MG63 (cell line): Measurements from ENCODE around the gene FAM9C. TPM values are rescaled to one million over a fixed set of nuclear protein-coding genes. Genes with fewer than 3 reads are reported as not detected.
"Not testable (repeated sequence)": the region's sequence is repeated elsewhere in the genome, so short reads cannot be mapped to it uniquely, and the experiment has no call there.

Source experiments
- DNase-seq: peaks from one replicate; pipeline ENCODE4 v3.0.0-alpha.2; 2020
- H3K27me3 ChIP-seq: fragments of 250-450 bp; sonication (Bioruptor Pico); 2 replicates; pipeline ENCODE4 v1.5.1; 2020; ENCODE audit warnings: mild to moderate bottlenecking, moderate library complexity
- H3K36me3 ChIP-seq: fragments of 250-450 bp; sonication (Bioruptor Pico); 2 replicates; pipeline ENCODE4 v1.5.1; 2020; ENCODE audit warnings: mild to moderate bottlenecking, moderate library complexity
- H3K4me3 ChIP-seq: fragments of 250-450 bp; sonication (Bioruptor Pico); 2 replicates; pipeline ENCODE4 v1.5.1; 2020; ENCODE audit warnings: mild to moderate bottlenecking, moderate library complexity
- H3K9me3 ChIP-seq: fragments of 250-450 bp; sonication (Bioruptor Pico); 2 replicates; pipeline ENCODE4 v1.5.1; 2020; ENCODE audit warnings: mild to moderate bottlenecking, moderate library complexity
- total RNA-seq: library from RNA; depleted of rRNA; stranded (reverse); fragments of >200 nt; shearing (Covaris generic); gene quantifications from 2 replicates; pipeline ENCODE4 v1.2.3, GENCODE V29; 2014; ENCODE audit warnings: low replicate concordance; rRNA removed

Gene FAM9C
- total RNA-seq, result not detected in 2 replicates

DNA sequence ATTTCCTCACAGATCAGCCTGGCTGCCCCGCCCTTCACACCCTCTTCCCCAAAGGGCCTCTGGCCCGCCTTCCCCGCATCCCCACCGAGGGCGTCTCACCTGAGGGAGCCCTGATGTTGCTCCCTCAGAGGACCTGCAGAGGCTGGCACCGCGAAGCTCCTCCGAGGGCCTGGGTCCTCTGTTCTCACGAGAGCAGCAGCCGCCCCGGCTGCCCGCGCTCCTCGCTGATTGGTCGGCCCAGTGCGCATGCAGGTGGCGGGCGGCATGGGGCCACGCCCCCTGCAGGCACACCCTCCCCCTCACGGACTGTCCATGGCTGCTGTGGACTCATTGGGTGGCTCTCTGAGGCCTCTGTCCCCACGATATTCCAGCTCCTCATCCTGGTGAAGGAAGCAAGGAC lies at the start of gene FAM9C:
Gene FAM9C, minus strand, starts transcription at position 180 of the 400 bp plus-strand sequence. CDS start 831 bp downstream, outside the sequence.
- no peaks in the 10 kb centered on the region for H3K27me3 ChIP-seq
- DNase-seq, result no peak
- no peaks in the 10 kb centered on the region for H3K9me3 ChIP-seq
- no peak within 1 kb of the TSS for H3K4me3 ChIP-seq
- H3K36me3 ChIP-seq, result no peaks in the 10 kb centered on the region

DNA sequence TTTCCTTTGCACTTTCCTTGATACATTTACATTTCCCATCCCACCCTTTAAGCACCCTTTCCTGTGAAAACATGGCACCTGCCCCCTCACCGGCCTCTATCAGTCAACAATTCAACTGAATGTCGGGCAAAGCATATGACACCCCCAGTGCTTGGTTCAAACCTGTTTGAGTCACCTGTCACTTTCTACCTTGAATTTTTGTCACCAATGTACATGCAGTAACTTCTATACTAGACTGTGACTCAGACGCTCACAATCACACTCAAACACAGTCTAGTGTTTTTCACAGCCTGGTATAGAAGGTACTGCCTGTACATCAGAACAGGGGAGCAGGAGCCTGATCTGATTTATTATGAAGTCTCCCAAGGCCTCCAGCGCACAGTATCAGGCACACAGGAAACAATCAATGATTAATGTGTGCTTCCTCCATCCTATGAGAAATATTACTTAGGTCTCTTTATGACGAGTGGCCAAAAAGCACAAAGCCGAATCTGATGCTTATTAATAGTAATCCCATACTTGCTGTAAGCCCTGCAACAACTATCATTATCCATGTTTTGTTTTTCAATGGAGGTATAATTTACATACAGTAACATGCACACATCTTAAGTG lies 49.2 kb upstream of the FAM9C start:
- no peaks in the 10 kb centered on the region for H3K27me3 ChIP-seq
- no peak overlapping the region for H3K4me3 ChIP-seq
- no peaks in the 10 kb centered on the region for H3K36me3 ChIP-seq
- DNase-seq, result no peak
- no peaks in the 10 kb centered on the region for H3K9me3 ChIP-seq

DNA sequence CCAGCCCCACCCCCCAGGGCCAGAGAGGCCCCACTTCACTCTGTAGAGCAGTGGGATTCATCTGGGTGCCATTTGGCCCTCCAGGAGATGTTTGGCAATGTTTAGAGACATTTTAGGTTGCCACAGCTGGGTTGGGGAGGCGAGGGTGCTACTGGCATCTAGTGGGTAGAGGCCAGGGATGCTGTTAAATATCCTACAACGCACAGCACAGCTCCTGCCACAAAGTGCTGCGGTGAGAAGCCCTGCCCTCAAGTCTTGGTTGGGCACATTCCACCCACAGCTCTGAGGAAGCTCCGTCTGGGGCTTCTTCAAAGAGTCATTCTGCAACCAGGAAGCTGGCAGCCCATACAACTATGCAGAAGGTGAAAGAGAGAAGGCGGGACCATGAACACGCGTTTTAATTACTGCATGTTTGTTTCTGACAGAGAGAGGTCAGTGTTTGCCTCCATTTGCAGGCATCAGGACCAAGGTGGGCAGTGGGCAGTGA lies 48.1 kb upstream of the FAM9C start:
- no peaks in the 10 kb centered on the region for H3K9me3 ChIP-seq
- H3K27me3 ChIP-seq, result no peaks in the 10 kb centered on the region
- no peak for DNase-seq
- no peak overlapping the region for H3K4me3 ChIP-seq
- no peaks in the 10 kb centered on the region for H3K36me3 ChIP-seq

DNA sequence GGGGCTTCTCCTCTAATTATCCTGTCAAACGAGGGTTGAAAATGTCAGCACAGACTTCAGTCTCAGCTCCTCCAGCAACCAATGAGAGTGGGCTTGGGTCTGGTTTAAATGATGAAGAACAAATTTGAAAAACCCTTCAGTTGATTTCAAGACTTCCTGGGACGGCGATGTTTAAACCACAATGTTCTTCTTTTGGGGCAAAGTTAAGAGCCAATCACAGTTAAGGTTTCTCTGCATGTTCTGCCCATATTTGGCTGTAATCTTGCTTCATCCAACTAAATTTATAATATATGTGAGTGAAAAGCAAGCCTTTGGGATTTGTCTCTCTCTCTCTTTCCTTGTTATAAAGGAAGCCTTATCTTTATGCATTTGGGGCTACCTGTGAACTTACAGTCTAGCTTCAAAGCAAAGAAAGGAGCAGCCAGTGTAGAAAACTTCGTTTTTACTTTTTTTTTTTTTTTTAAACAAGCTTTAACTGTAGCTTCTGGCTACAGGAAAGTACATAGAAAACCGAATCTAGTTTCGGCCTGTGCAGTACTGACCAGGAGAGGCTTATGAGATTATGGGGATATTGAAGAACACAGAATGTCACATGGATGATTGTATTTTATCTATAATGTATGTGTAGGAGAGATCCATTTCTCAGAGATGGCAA lies 46.8 kb upstream of the FAM9C start:
- H3K27me3 ChIP-seq, result no peaks in the 10 kb centered on the region
- DNase-seq, result no peak
- H3K36me3 ChIP-seq, result no peaks in the 10 kb centered on the region
- H3K9me3 ChIP-seq, result no peaks in the 10 kb centered on the region
- H3K4me3 ChIP-seq, result no peak overlapping the region

DNA sequence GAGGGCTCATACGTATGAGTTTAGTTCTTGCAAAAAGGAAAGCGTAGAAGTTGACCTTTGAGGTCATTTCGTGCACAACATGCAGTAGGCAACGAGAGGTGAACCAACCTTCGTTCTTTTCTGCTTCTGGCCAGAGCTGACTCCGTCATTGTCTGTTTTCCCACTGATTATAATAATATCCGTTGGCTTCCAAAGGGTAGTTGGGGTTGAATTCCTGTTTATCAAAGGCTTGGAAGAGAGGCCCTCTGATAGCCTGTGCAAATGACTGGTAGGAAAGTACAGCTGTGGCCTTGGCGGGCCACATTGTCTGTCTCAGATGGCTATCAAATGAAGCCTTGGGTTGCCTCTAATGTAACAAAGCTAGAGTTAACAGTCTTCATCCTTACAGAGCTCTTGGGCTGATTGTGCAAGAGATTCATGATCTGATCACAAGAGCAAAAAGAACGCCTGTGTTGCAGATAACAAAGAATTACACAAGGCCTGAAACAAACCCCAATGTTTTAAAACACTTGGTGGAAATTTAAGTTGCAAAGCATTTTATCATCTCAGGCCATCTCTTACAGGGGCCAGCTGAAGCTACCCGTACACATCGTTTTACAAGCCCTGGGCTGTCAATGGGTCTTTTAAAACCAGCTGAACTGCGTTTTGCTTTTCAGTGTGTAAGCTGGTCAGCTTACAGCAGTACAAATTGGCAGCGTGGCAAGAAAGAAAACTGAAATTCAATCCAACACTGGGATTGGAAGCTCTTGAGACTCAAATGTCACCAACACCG lies 46.1 kb upstream of the FAM9C start:
- Histone ChIP-seq H3K36me3 (no peaks in the 10 kb centered on the region), H3K9me3 (no peaks in the 10 kb centered on the region), H3K27me3 (no peaks in the 10 kb centered on the region), H3K4me3 (no peak overlapping the region)
- DNase-seq, result no peak

DNA sequence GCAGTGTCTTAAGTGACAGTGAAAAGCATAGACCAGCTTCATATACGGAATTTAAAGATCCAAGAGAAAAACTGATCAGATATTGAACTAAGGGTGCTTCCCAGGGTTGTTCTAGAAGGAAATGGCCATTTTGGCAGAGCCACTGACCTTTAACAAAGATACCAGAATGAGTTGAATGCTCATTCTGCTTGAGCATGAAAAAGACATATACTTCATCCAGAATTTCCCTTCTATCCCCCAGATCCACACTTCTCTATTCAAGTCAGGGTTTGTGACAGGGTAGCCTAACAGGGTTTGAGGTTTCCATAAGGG lies 45.6 kb upstream of the FAM9C start:
- H3K4me3 ChIP-seq, result no peak overlapping the region
- no peak for DNase-seq
- H3K36me3 ChIP-seq, result no peaks in the 10 kb centered on the region
- H3K9me3 ChIP-seq, result no peaks in the 10 kb centered on the region
- no peaks in the 10 kb centered on the region for H3K27me3 ChIP-seq

DNA sequence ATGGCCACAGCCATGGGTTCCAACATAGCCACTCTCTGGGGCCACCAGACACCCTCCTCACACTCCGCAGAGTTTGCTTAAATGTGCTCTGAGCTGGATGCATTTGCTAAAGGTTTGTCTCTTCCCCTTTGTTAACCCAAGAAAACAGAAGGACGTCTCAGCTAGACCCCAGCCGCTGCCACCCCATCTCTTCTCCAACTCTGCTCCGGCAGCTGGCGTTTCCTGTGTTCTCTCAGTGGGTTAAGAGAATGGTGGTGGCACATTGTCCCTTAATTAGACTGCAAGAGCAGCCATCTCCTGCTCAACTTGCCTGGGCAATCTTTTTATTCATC lies 43.7 kb upstream of the FAM9C start:
- DNase-seq, result no peak
- H3K36me3 ChIP-seq, result no peaks in the 10 kb centered on the region
- no peaks in the 10 kb centered on the region for H3K9me3 ChIP-seq
- H3K27me3 ChIP-seq, result no peaks in the 10 kb centered on the region
- H3K4me3 ChIP-seq, result no peak overlapping the region

DNA sequence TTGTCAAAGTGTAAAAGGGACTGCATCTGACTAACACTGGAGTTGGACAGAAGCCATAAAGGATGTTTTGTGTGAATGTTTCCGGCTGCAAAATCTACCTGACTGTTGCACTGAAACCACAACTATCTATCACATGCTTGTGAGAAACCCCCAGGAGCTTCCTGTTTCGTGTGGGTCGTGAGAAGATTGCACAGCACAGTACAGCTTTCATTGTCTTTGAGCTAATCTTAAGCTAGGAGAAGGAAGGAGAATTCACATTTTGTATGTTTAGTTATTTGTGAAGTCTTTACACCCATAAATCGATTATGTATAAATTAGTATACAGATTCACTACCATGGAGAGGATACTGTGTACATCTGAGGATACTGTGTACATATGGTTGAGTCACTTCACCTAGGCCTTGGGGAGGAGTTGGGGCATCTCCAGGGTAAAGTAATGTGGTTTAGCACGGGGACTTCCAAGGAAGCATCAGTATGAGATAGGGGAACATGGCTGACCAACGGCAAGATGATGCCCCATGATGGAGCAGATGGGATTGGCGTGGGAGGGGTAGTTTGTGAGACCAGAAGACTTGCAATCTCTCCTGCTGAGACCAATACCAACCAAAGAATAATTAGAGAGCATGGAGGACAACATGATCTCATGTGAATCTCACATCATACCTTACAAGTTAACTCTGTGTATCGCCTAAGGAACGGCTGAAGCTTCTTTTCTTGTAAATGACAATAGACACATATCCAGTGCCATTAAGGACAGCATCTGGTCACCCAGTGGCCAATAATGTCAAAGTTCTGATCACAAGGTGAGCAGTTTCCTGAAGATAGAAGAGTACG lies 43.1 kb upstream of the FAM9C start:
- no peaks in the 10 kb centered on the region for H3K27me3 ChIP-seq
- H3K9me3 ChIP-seq, result no peaks in the 10 kb centered on the region
- DNase-seq, result no peak
- H3K4me3 ChIP-seq, result no peak overlapping the region
- H3K36me3 ChIP-seq, result no peaks in the 10 kb centered on the region

DNA sequence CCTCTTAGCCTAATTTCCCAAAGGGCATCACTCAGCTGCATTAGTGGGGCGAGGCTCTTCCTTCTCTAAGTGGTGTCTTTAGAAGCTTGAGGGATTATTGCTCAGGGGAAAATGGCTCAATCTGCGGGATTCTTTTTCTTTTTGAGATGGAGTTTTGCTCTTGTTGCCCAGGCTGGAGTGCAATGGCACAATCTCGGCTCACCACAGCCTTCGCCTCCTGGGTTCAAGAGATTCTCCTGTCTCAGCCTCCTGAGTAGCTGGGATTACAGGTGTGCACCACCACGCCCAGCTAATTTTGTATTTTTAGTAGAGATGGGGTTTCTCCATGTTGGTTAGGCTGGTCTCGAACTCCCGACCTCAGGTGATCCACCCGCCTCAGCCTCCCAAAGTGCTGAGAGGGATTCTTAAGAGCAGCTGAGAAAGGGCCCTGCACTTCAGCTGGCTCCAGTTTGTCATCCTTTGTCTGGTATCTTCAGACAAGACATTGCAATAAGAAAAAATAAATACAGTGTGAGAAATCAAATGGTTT lies 42.4 kb upstream of the FAM9C start:
- H3K9me3 ChIP-seq, H3K27me3 ChIP-seq, DNase-seq, H3K36me3 ChIP-seq, H3K4me3 ChIP-seq: not testable (repeated sequence)

DNA sequence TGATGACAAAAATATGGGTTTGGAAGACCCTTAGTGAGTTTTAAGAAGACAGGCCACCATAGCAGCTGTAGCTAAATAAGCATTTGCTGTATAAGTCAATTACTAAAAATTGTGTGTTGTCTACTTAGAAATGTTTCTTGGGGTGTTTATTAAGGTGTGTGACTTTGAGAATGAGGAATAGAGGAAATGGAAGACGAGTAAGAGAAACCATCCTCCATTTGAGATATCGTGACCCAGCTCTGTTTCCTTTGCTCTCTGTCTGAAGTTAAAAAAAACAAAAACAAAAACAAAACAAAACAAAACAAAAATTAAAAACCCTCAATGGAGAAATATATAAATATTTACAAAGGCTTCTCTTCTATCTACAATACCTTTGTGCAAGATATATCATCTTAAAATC lies 41.7 kb upstream of the FAM9C start:
- DNase-seq, result no peak
- H3K9me3 ChIP-seq, result no peaks in the 10 kb centered on the region
- no peaks in the 10 kb centered on the region for H3K27me3 ChIP-seq
- no peaks in the 10 kb centered on the region for H3K36me3 ChIP-seq
- no peak overlapping the region for H3K4me3 ChIP-seq

DNA sequence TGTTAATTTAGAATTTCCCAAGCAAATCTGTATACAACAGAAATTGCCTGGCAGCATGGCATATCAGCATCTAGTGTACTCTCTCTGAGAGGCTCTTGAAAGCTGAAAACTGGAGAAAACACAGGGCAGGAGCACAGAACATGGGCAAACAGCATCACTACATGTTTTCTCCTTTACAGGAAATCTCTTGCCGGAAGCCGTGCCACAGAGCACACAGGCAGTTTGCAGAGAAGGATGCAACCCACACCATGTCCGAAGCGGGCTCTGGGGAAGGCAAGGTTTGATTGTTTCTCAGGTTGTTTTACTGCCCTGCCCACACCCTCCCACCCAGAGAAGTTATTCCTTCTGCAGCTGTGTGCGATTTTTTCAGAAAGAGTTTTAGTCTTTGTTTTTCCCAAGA lies 41.1 kb upstream of the FAM9C start:
- H3K4me3 ChIP-seq, result no peak overlapping the region
- no peak for DNase-seq
- H3K36me3 ChIP-seq, result no peaks in the 10 kb centered on the region
- no peaks in the 10 kb centered on the region for H3K9me3 ChIP-seq
- no peaks in the 10 kb centered on the region for H3K27me3 ChIP-seq

DNA sequence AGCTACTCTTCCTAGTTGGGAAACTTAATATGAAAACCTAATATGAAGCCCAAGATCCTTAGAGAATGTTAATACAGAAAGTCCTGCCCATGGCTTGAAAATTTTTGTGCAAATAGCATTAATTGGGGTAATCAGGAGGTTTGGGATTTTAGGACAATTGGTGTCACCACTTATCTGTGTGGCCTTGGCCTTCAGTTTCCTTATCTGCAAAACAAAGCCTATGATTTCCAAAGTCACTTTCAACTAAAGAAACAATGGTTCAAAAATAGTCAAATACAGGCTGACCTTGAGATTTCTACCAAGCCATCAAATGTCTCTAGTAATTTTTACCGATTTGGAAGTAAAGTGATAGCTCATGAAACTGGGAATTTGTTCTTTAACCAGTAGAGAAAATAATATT lies 40.2 kb upstream of the FAM9C start:
- Histone ChIP-seq H3K9me3 (no peaks in the 10 kb centered on the region), H3K4me3 (no peak overlapping the region), H3K36me3 (no peaks in the 10 kb centered on the region), H3K27me3 (no peaks in the 10 kb centered on the region)
- DNase-seq, result no peak

DNA sequence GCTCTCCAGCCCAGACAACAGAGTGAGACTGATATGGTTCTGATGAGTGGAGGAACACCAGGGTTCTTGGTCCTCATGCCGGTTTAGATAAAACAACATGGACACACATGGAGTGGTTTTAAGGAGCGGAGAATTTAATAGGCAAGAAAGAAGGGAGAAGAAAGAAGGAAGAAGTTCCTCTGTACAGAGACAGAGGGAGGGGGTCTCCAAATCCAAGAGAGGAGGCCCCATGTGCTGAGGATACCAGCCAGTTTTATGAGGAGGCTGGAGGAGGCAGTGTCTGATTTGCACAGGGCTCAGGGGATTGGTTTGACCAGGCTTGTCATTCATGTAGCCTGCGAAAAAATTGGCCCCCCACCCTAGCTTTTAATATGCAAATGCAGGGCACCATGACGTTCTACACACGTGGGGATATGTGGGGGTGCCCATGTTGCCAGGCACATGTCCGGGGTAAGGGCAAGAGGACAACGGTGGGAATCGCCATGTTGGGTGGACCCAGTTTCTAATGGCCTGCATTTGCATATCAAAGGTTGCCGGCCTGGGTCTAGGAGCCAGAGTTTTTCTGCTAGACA lies 39.4 kb upstream of the FAM9C start:
- H3K9me3 ChIP-seq, H3K27me3 ChIP-seq, DNase-seq, H3K36me3 ChIP-seq, H3K4me3 ChIP-seq: not testable (repeated sequence)

DNA sequence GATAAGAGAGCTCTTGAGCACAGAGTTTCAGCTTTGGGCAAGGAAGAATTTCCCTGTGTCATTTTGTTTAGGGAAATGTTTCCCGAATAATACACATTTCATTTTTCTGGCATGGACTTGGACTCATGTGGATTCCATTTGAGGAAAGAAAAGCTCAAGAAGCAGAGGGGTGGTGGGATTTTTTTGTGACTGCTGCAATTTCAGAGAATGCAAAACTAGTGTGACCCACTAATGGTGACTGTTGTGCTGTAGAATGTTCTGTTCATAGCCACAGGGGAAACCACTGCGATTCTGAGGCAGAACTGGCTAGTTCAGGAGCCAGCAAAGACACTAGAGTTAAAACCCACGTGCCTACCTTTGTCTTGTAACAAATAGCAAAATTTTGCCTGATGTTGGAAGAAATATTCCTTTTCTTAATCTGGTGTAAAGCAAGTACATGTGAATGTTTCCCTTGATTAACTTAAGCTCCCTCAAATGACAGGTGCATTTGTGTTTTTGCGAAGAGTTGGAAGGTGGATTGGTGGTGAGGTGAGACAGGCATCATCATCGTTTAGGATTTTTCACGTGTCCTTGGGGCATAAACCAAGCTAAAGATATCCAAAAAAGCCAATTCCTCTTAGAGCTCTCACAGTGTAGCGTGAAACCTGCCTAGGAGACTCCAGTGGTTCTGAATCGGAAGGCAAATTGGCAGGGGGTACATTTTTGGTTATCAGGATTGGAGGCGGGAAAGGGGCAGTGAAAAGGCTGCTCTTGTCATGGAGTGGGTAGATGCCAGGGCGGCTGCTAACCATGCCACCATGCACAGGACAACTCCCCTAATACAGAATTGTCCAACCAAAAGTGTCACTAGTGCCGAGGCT lies 38.0 kb upstream of the FAM9C start:
- no peaks in the 10 kb centered on the region for H3K9me3 ChIP-seq
- H3K27me3 ChIP-seq, result no peaks in the 10 kb centered on the region
- DNase-seq, result no peak
- no peak overlapping the region for H3K4me3 ChIP-seq
- no peaks in the 10 kb centered on the region for H3K36me3 ChIP-seq

DNA sequence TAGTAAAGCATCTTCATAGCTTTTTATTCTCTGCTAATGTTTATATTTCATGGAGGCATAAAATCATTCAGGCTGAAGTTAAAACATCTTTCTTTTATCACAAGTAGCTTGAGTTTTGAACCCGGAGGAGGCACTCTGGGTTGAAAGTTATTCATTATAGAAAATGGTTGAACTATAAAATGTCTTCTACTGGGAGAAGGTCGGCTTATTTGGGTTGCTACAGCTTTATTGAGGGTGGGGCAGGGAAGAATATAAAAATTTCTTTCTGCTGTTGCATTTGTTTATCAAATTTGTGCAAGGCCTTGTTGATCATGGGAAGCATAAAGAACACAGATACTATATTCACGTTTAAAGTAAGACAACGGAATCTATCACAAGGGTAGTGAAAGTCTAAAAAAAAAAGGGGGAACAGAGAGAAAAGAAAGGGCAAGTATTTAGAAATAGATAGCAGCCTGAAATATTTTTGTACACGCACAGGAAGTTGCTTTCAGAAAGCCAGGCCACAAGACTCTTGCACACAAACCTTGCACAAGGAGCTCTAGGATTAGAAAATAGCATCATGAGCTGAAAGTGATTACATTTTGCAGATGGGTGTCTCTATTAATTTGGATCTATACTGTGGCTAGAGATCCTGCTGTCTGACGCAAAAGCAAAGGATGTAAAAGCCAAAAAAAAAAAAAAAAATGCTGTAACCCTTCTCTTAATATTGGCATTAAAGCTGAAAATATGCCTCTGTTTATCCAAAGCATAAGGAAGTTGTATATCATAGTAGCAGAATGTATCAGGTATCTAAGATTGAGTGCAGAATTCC lies 37.2 kb upstream of the FAM9C start:
- DNase-seq, result no peak
- no peaks in the 10 kb centered on the region for H3K27me3 ChIP-seq
- H3K4me3 ChIP-seq, result no peak overlapping the region
- no peaks in the 10 kb centered on the region for H3K36me3 ChIP-seq
- no peaks in the 10 kb centered on the region for H3K9me3 ChIP-seq
